Gastroesophageal sphincter (tissue), 4 donors: ENCODE results near the gene GNL1. TPM values are rescaled to one million over a fixed set of nuclear protein-coding genes. Genes with fewer than 3 reads are reported as not detected.

Source experiments
- ATAC-seq: fragments of 150-250 bp; one replicate; pipeline ENCODE4 v1.9.1; 2016; ENCODE audit warnings: mild to moderate bottlenecking, moderate library complexity
- H3K27ac ChIP-seq, 4 donors: fragments of 200-600 bp; sonication (generic) in 3 of 4; 1 replicate in 3 of 4; 2 replicates in 1 of 4; pipeline ENCODE4 v1.5.1; 2016 to 2019
- H3K27me3 ChIP-seq: fragments of 200-600 bp; sonication (generic); one replicate; pipeline ENCODE4 v1.5.1; 2019
- H3K36me3 ChIP-seq, 2 donors: fragments of 200-600 bp; sonication (generic); one replicate each; pipeline ENCODE4 v1.5.1; 2019; ENCODE audit warnings: control low read depth in 1 of 2
- H3K4me1 ChIP-seq, 3 donors: fragments of 200-600 bp; sonication (generic); 1 replicate in 2 of 3; 2 replicates in 1 of 3; pipeline ENCODE4 v1.5.1; 2016 to 2019; ENCODE audit warnings: control low read depth in 2 of 3
- H3K4me3 ChIP-seq, 2 donors: fragments of 200-600 bp; sonication (generic); one replicate each; pipeline ENCODE4 v1.5.1; 2019; ENCODE audit warnings: mild to moderate bottlenecking in 1 of 2, moderate library complexity in 1 of 2
- H3K9me3 ChIP-seq, 3 donors: fragments of 200-600 bp; sonication (generic); one replicate each; pipeline ENCODE4 v1.5.1; 2017 to 2019; ENCODE audit warnings: control low read depth in 2 of 3
- CTCF ChIP-seq, 4 experiments: fragments of 200-600 bp in 2 of 4; fragments of 450-650 bp in 2 of 4; sonication (generic) in 1 of 4; IDR thresholded peaks; one replicate each; pipeline ENCODE4 v1.5.1; 2017 to 2019; ENCODE audit warnings: antibody characterized with exemption in 4 of 4, mild to moderate bottlenecking in 2 of 4, moderate library complexity in 2 of 4
- EP300 ChIP-seq: sonication (generic); formaldehyde crosslinking; IDR thresholded peaks from one replicate; pipeline ENCODE4 v1.6.1; 2017; ENCODE audit warnings: antibody characterized with exemption, mild to moderate bottlenecking
- POLR2A ChIP-seq, 2 donors: fragments of 450-650 bp; IDR thresholded peaks; one replicate each; pipeline ENCODE4 v1.6.1; 2017; ENCODE audit warnings: antibody characterized with exemption in 2 of 2, mild to moderate bottlenecking in 2 of 2, moderate library complexity in 1 of 2
- POLR2AphosphoS5 ChIP-seq: sonication (generic); formaldehyde crosslinking; IDR thresholded peaks from one replicate; pipeline ENCODE4 v1.6.1; 2017; ENCODE audit warnings: antibody characterized with exemption
- WGBS, 2 donors: methylation state at CpG; one replicate each; pipeline ENCODE4 v1.1.5; 2018; ENCODE audit warnings: low coverage in 1 of 2; 5-methylcytosine and 5-hydroxymethylcytosine counted together
- total RNA-seq, 4 donors: library from RNA; depleted of rRNA; stranded (reverse); fragments of >200 nt; gene quantifications; one replicate each; pipeline ENCODE4 v1.1.0, GENCODE V29; 2016

GNL1 gene
- total RNA-seq, 4 donors from 2014 or later = 39.2 to 48.3 (median 42.4) TPM

GRCh38 chr6:30544666-30545272, 11.5 kb downstream of the GNL1 start:
- Histone ChIP-seq H3K9me3 (no peaks in the 10 kb centered on the region), H3K4me1 (peaks cover 0 to 22% (median 0%) of the 10 kb centered on the region in 3 donors), H3K27ac (peak overlapping the region in 2 of 4 donors; percentile 3 to 14), H3K36me3 (peaks cover 0 to 48% of the 10 kb centered on the region in 2 donors), H3K4me3 (no peak overlapping the region), H3K27me3 (no peaks in the 10 kb centered on the region)
- WGBS, 2 donors = 37 to 48% methylated on average over 3 to 5 of the region's 6 CpGs
- no peak for TF ChIP-seq EP300
- TF ChIP-seq CTCF (IDR thresholded peaks at IDR 0.05) = peak; percentile 68 to 83 (median 80)
- no peak for TF ChIP-seq POLR2AphosphoS5
- no peak for TF ChIP-seq POLR2A (IDR thresholded peaks at IDR 0.05)
- peak; percentile 52 for ATAC-seq

GRCh38 chr6:30543821-30544220, 12.5 kb downstream of the GNL1 start:
- Histone ChIP-seq H3K4me1 (peaks cover 0 to 22% (median 0%) of the 10 kb centered on the region in 3 donors), H3K27me3 (no peaks in the 10 kb centered on the region), H3K36me3 (peaks cover 0 to 39% of the 10 kb centered on the region in 2 donors), H3K27ac (no peak overlapping the region), H3K4me3 (no peak overlapping the region), H3K9me3 (no peaks in the 10 kb centered on the region)
- no peak for ATAC-seq
- TF ChIP-seq EP300 (no peak), POLR2A (IDR thresholded peaks at IDR 0.05) (no peak), CTCF (IDR thresholded peaks at IDR 0.05) (no peak), POLR2AphosphoS5 (no peak)
- 81 to 85% methylated on average over 2 to 3 of the region's 3 CpGs for WGBS, 2 donors

- ATAC-seq = no peak
- H3K4me1 ChIP-seq = peaks cover 0 to 22% (median 0%) of the 10 kb centered on the region in 3 donors
- no peaks in the 10 kb centered on the region for H3K27me3 ChIP-seq
- H3K27ac ChIP-seq = peak overlapping the region in 1 of 4 donors; percentile 50
- no peak for TF ChIP-seq POLR2A (IDR thresholded peaks at IDR 0.05)
- TF ChIP-seq POLR2AphosphoS5 = no peak
- 33 to 78% methylated on average over 1 of the region's 1 CpG for WGBS, 2 donors
- no peaks in the 10 kb centered on the region for H3K9me3 ChIP-seq
- H3K4me3 ChIP-seq = no peak overlapping the region
- peaks cover 0 to 29% of the 10 kb centered on the region in 2 donors for H3K36me3 ChIP-seq
Observed at GRCh38 chr6:30542915-30543314, 13.4 kb downstream of the GNL1 start.

- no peak for TF ChIP-seq EP300
- TF ChIP-seq POLR2AphosphoS5 = no peak
- no peak for TF ChIP-seq POLR2A (IDR thresholded peaks at IDR 0.05)
- no peak for TF ChIP-seq CTCF (IDR thresholded peaks at IDR 0.05)
- WGBS, 2 donors = 18 to 20% methylated on average over 4 of the region's 4 CpGs
- peaks cover 0 to 24% of the 10 kb centered on the region in 2 donors for H3K36me3 ChIP-seq
- H3K4me1 ChIP-seq = peaks cover 0 to 22% (median 0%) of the 10 kb centered on the region in 3 donors
- no peaks in the 10 kb centered on the region for H3K9me3 ChIP-seq
- no peak for ATAC-seq
- peak overlapping the region in 1 of 2 donors; percentile 21 for H3K4me3 ChIP-seq
- no peaks in the 10 kb centered on the region for H3K27me3 ChIP-seq
- peak overlapping the region in 1 of 4 donors; percentile 50 for H3K27ac ChIP-seq
Observed at GRCh38 chr6:30542404-30542725, 13.9 kb downstream of the GNL1 start.

GRCh38 chr6:30541515-30542403, 14.5 kb downstream of the GNL1 start:
- TF ChIP-seq EP300 (no peak), POLR2AphosphoS5 (no peak), CTCF (IDR thresholded peaks at IDR 0.05) (peak; percentile 87 to 94 (median 92))
- peak; percentile 77 for ATAC-seq
- Histone ChIP-seq H3K27ac (peak overlapping the region in 1 of 4 donors; percentile 50), H3K36me3 (peaks cover 0 to 18% of the 10 kb centered on the region in 2 donors), H3K27me3 (no peaks in the 10 kb centered on the region), H3K4me1 (peaks cover 0 to 22% (median 0%) of the 10 kb centered on the region in 3 donors), H3K4me3 (peak overlapping the region; percentile 21), H3K9me3 (no peaks in the 10 kb centered on the region)
- 7 to 9% methylated on average over 21 to 23 of the region's 23 CpGs for WGBS, 2 donors
